Stimulated activated CD8-positive, alpha-beta memory T cell treated with anti-CD3 and anti-CD28 coated beads, Interleukin-12 subunit alpha, Interleukin-12 subunit beta, amount 100 ng/mL, for 1 hour (primary cell): Measurements from ENCODE around the gene OGFR.

Source experiments
- DNase-seq: peaks from one replicate; pipeline ENCODE4 v3.0.0-alpha.2; 2020; ENCODE audit warnings: low read depth

Gene OGFR

GRCh38 chr20:62815066-62815991, 10.7 kb downstream of the OGFR start:
- DNase-seq, result no peak

GRCh38 chr20:62816031-62816883, 11.6 kb downstream of the OGFR start:
- DNase-seq, result no peak

GRCh38 chr20:62816884-62817873, 12.5 kb downstream of the OGFR start, which contains the start of gene COL9A3:
Gene COL9A3, plus strand, starts transcription at chr20:62817050. Its CDS starts 15 bp downstream, at chr20:62817065.
- no peak for DNase-seq

GRCh38 chr20:62817975-62818591, 13.4 kb downstream of the OGFR start:
- DNase-seq, result no peak

GRCh38 chr20:62818592-62819493, 14.2 kb downstream of the OGFR start:
- no peak for DNase-seq

- DNase-seq, result no peak
These were observed 15.0 kb downstream of the OGFR start for GRCh38 chr20:62819494-62820174.

- DNase-seq, result no peak
These were observed 15.8 kb downstream of the OGFR start for GRCh38 chr20:62820208-62820961.

GRCh38 chr20:62820962-62821725, 16.5 kb downstream of the OGFR start:
- no peak for DNase-seq

GRCh38 chr20:62821726-62822210, 17.1 kb downstream of the OGFR start:
- DNase-seq, result no peak

- no peak for DNase-seq
These were observed 17.7 kb downstream of the OGFR start for GRCh38 chr20:62822239-62822787.

- DNase-seq, result no peak
These were observed 18.4 kb downstream of the OGFR start for GRCh38 chr20:62822788-62823651.

- no peak for DNase-seq
These were observed 19.2 kb downstream of the OGFR start for GRCh38 chr20:62823688-62824475.

- DNase-seq, result no peak
These were observed 20.1 kb downstream of the OGFR start for GRCh38 chr20:62824476-62825332.

- DNase-seq, result no peak
These were observed 20.8 kb downstream of the OGFR start for GRCh38 chr20:62825333-62825985.
